Keratinocyte (primary cell): ENCODE data around the gene ODAM. TPM values are rescaled to one million over a fixed set of nuclear protein-coding genes. Genes with fewer than 3 reads are reported as not detected.
"Not testable (repeated sequence)": the region's sequence is repeated elsewhere in the genome, so short reads cannot be mapped to it uniquely, and the experiment has no call there.

ENCODE experiments used
- DNase-seq: peaks from one replicate; pipeline ENCODE4 v3.0.0-alpha.2; 2011; ENCODE audit warnings: low read depth, missing footprints, low spot score
- FAIRE-seq: peaks from 2 replicates; lab custom pipeline; 2011; peaks lifted over from hg19 to GRCh38; lab: Jason Lieb, UNC
- H2AFZ ChIP-seq: 2 replicates; pipeline ENCODE4 v1.6.0; 2012; ENCODE audit warnings: low read length, control low read depth, inconsistent platforms; ENCODE audit not compliant: control insufficient read depth
- H3K27ac ChIP-seq: 2 replicates; pipeline ENCODE4 v1.5.1; 2011; ENCODE audit warnings: low read length; ENCODE audit not compliant: control insufficient read depth, insufficient read depth
- H3K27me3 ChIP-seq: 3 replicates; pipeline ENCODE4 v1.6.0; 2011; ENCODE audit warnings: low read length; ENCODE audit not compliant: control insufficient read depth, insufficient read depth; ENCODE audit errors: extremely low read depth
- H3K36me3 ChIP-seq, 2 experiments: 2 replicates in 1 of 2; 3 replicates in 1 of 2; pipeline ENCODE4 v1.5.1; 2011; ENCODE audit warnings: low read length in 2 of 2, mild to moderate bottlenecking in 1 of 2; ENCODE audit not compliant: control insufficient read depth in 2 of 2, insufficient read depth in 2 of 2; ENCODE audit errors: extremely low read depth in 1 of 2
- H3K4me1 ChIP-seq: 3 replicates; pipeline ENCODE4 v1.5.1; 2011; ENCODE audit warnings: low read length; ENCODE audit not compliant: control insufficient read depth, insufficient read depth; ENCODE audit errors: extremely low read depth
- H3K4me2 ChIP-seq: 3 replicates; pipeline ENCODE4 v1.6.0; 2011; ENCODE audit warnings: low read depth, low read length; ENCODE audit not compliant: control insufficient read depth, insufficient read depth; ENCODE audit errors: extremely low read depth
- H3K4me3 ChIP-seq, 3 experiments: fragments of 200-600 bp in 1 of 3; sonication (generic) in 1 of 3; 2 replicates in 2 of 3; 3 replicates in 1 of 3; pipeline ENCODE4 v1.5.1; 2011 to 2016; ENCODE audit warnings: low read length in 3 of 3, mild to moderate bottlenecking in 3 of 3, control low read depth in 2 of 3, inconsistent platforms in 1 of 3, low read depth in 1 of 3, mixed read lengths in 1 of 3, mixed run types in 1 of 3, moderate library complexity in 1 of 3; ENCODE audit not compliant: control insufficient read depth in 2 of 3, insufficient read depth in 2 of 3; ENCODE audit errors: extremely low read depth in 1 of 3
- H3K79me2 ChIP-seq: 2 replicates; pipeline ENCODE4 v1.6.0; 2012; ENCODE audit warnings: low read length; ENCODE audit not compliant: control insufficient read depth, insufficient read depth
- H3K9ac ChIP-seq: 3 replicates; pipeline ENCODE4 v1.6.0; 2011; ENCODE audit warnings: low read length; ENCODE audit not compliant: control insufficient read depth, insufficient read depth; ENCODE audit errors: extremely low read depth
- H3K9me1 ChIP-seq: 3 replicates; pipeline ENCODE4 v1.6.0; 2011; ENCODE audit warnings: low read length; ENCODE audit not compliant: control insufficient read depth, insufficient read depth; ENCODE audit errors: extremely low read depth
- H3K9me3 ChIP-seq: 2 replicates; pipeline ENCODE4 v1.5.1; 2012; ENCODE audit warnings: low read depth, low read length; ENCODE audit not compliant: control insufficient read depth
- H4K20me1 ChIP-seq: 3 replicates; pipeline ENCODE4 v1.6.0; 2011; ENCODE audit warnings: low read length; ENCODE audit not compliant: control insufficient read depth, insufficient read depth; ENCODE audit errors: extremely low read depth
- CTCF ChIP-seq, 3 experiments: IDR thresholded peaks in 1 of 3; conservative IDR thresholded peaks in 1 of 3; optimal IDR thresholded peaks in 1 of 3; 2 replicates in 2 of 3; 3 replicates in 1 of 3; pipeline versions ENCODE3 to v1.5.1; 2011; ENCODE audit warnings: low read length in 3 of 3, mild to moderate bottlenecking in 3 of 3, moderate library complexity in 2 of 3, control low read depth in 1 of 3, inconsistent platforms in 1 of 3; ENCODE audit not compliant: insufficient read depth in 2 of 3; ENCODE audit errors: extremely low read depth in 1 of 3
- EZH2 ChIP-seq: IDR thresholded peaks from one replicate; pipeline ENCODE4 v1.6.1; 2012; ENCODE audit warnings: inconsistent platforms, mild to moderate bottlenecking, low read length, moderate library complexity
- dilution Hi-C: fragments of 300-500 bp; cut with MboI; formaldehyde crosslinking; loops from one replicate; pipeline ENCODE4 v1.7.0; 2020; ENCODE audit warnings: low sequenced_read_pairs; ENCODE audit not compliant: extremely low pct_ligation_motif_present
- polyA plus RNA-seq, 5 experiments: library from polyadenylated mRNA; depleted of rRNA in 3 of 5; stranded (reverse) in 3 of 5; stranded (forward) in 1 of 5; unstranded in 1 of 5; fragments of >200 nt; gene quantifications; 1 replicate in 1 of 5; 2 replicates in 3 of 5; 3 replicates in 1 of 5; pipeline versions ENCODE4 v1.2.1 to v1.2.3, GENCODE V29; 2011 to 2012; ENCODE audit warnings: missing spikeins in 2 of 5, low read depth in 1 of 5, low replicate concordance in 1 of 5

ODAM gene
- polyA plus RNA-seq, 1 donor (not counting 4 experiments of a cell fraction or from before 2014, with no cell fraction given): not detected

GRCh38 chr4:70239884-70240591, 44.5 kb downstream of the ODAM start:
- Histone ChIP-seq H3K9ac (no peak overlapping the region), H3K9me1 (no peaks in the 10 kb centered on the region), H3K4me3 (no peak overlapping the region), H3K4me1 (no peaks in the 10 kb centered on the region), H3K79me2 (no peaks in the 10 kb centered on the region), H3K36me3 (no peaks in the 10 kb centered on the region), H3K4me2 (no peak overlapping the region), H3K27me3 (no peaks in the 10 kb centered on the region), H3K27ac (no peak overlapping the region), H2AFZ (no peak overlapping the region), H3K9me3 (no peaks in the 10 kb centered on the region), H4K20me1 (no peaks in the 10 kb centered on the region)
- TF ChIP-seq EZH2: no peak
- no peak for TF ChIP-seq CTCF (optimal IDR thresholded peaks at IDR 0.05 in 1 of 3, IDR thresholded peaks at IDR 0.05 in 1 of 3, conservative IDR thresholded peaks at IDR 0.05 in 1 of 3; ENCODE audit: extremely low read depth in 1 of 3, insufficient read depth in 2 of 3, low read length in 3 of 3)
- DNase-seq: no peak
- FAIRE-seq: no peak
- dilution Hi-C loops: no loop called here

- H3K27me3 ChIP-seq, dilution Hi-C loops, H3K9ac ChIP-seq, DNase-seq, H3K36me3 ChIP-seq, H3K9me1 ChIP-seq, H3K4me1 ChIP-seq, H2AFZ ChIP-seq, H3K27ac ChIP-seq, H3K4me2 ChIP-seq, H4K20me1 ChIP-seq, H3K79me2 ChIP-seq, FAIRE-seq, H3K4me3 ChIP-seq, H3K9me3 ChIP-seq: not testable (repeated sequence)
Measured at GRCh38 chr4:70242297-70242696, 46.8 kb downstream of the ODAM start, which contains the start of gene CSN3. CSN3 (plus strand) TSS chr4:70242597; CDS start chr4:70244820, 2,223 bp downstream.

- no peak for DNase-seq
Measured at GRCh38 chr4:70243091-70243490, 47.6 kb downstream of the ODAM start.

More at GRCh38 chr4:70243091-70243490, 47.6 kb downstream of the ODAM start:
- Histone ChIP-seq H3K9me3 (no peaks in the 10 kb centered on the region), H3K27me3 (no peaks in the 10 kb centered on the region), H3K9ac (no peak overlapping the region), H4K20me1 (no peaks in the 10 kb centered on the region), H3K27ac (no peak overlapping the region), H3K4me2 (no peak overlapping the region), H3K79me2 (no peaks in the 10 kb centered on the region), H3K36me3 (no peaks in the 10 kb centered on the region), H3K9me1 (no peaks in the 10 kb centered on the region), H2AFZ (no peak overlapping the region), H3K4me3 (no peak overlapping the region), H3K4me1 (no peaks in the 10 kb centered on the region)
- FAIRE-seq: no peak
- dilution Hi-C loops: no loop called here
- no peak for TF ChIP-seq CTCF (optimal IDR thresholded peaks at IDR 0.05 in 1 of 3, IDR thresholded peaks at IDR 0.05 in 1 of 3, conservative IDR thresholded peaks at IDR 0.05 in 1 of 3; ENCODE audit: extremely low read depth in 1 of 3, insufficient read depth in 2 of 3, low read length in 3 of 3)
- no peak for TF ChIP-seq EZH2
